K562 (cell line): ENCODE results near the gene NCOA3. TPM values are rescaled to one million over a fixed set of nuclear protein-coding genes. Genes with fewer than 3 reads are reported as not detected.

Source experiments
- ATAC-seq: fragments of 200-7000 bp; cut with Tn5 transposase; 3 replicates; pipeline ENCODE4 v1.9.1; 2020; ENCODE audit warnings: moderate library complexity
- BruUV-seq: library from RNA; stranded (reverse); fragments of 400-500 nt; replicated peaks from 2 replicates; lab custom pipeline; 2021; lab: Mats Ljungman, UMichigan
- CTCF ChIA-PET: fragments of 300-600 bp; formaldehyde crosslinking; extraction: SDS; loops from one replicate; lab custom pipeline; 2021; ENCODE audit warnings: low intra/inter-chr PET ratio; lab: Yijun Ruan, JAX
- POLR2A ChIA-PET: fragments of 300-600, 350-650 bp; sonication (Branson Sonifier 250); formaldehyde crosslinking; extraction: SDS; loops from one replicate; lab custom pipeline; 2021; ENCODE audit warnings: antibody characterized with exemption, inconsistent platforms; lab: Yijun Ruan, JAX
- DNase-seq, 4 experiments: peaks; one replicate each; pipeline versions ENCODE4 v3.0.0 to v3.0.0-alpha.2; 2011 to 2018; ENCODE audit warnings: low spot score in 3 of 4, mixed read lengths in 3 of 4; ENCODE audit errors: extremely low read depth in 1 of 4
- FAIRE-seq: peaks from 2 replicates; lab custom pipeline; 2011; peaks lifted over from hg19 to GRCh38; lab: Jason Lieb, UNC
- H2AFZ ChIP-seq: 2 replicates; pipeline ENCODE4 v1.6.0; 2011; ENCODE audit warnings: low read depth, low read length, control low read depth, inconsistent platforms
- H3K27ac ChIP-seq: fragments of 200-600 bp; 3 replicates; pipeline ENCODE4 v1.8.0; 2011; ENCODE audit warnings: low read depth, mild to moderate bottlenecking, control low read depth, inconsistent platforms, low read length, moderate library complexity, mixed read lengths; ENCODE audit errors: extremely low read depth
- H3K27me3 ChIP-seq, 2 experiments: fragments of 300-600 bp in 1 of 2; 2 replicates in 1 of 2; 3 replicates in 1 of 2; pipeline versions ENCODE4 v1.6.0 to v1.8.0; 2011; ENCODE audit warnings: inconsistent platforms in 2 of 2, low read length in 2 of 2, mild to moderate bottlenecking in 1 of 2, mixed read lengths in 1 of 2, moderate library complexity in 1 of 2; ENCODE audit not compliant: control insufficient read depth in 2 of 2, insufficient read depth in 2 of 2
- H3K36me3 ChIP-seq: fragments of 300-600 bp; 3 replicates; pipeline ENCODE4 v1.8.0; 2011; ENCODE audit warnings: mild to moderate bottlenecking, low read length, inconsistent platforms; ENCODE audit not compliant: control insufficient read depth, insufficient read depth
- H3K4me1 ChIP-seq, 2 experiments: fragments of 200-600 bp in 1 of 2; replicated peaks in 1 of 2; 2 replicates in 1 of 2; 3 replicates in 1 of 2; pipeline versions ENCODE4 v1.5.1 to v1.8.0; 2011; ENCODE audit warnings: inconsistent platforms in 2 of 2, low read length in 2 of 2, mild to moderate bottlenecking in 1 of 2, mixed read lengths in 1 of 2, moderate library complexity in 1 of 2; ENCODE audit not compliant: control insufficient read depth in 2 of 2, insufficient read depth in 2 of 2
- H3K4me2 ChIP-seq: 2 replicates; pipeline ENCODE4 v1.6.1; 2011; ENCODE audit warnings: low read length, control low read depth, inconsistent platforms, mixed read lengths; ENCODE audit not compliant: insufficient read depth
- H3K4me3 ChIP-seq: fragments of 200-600 bp; sonication (generic), shearing (Covaris generic); 2 replicates; pipeline ENCODE4 v1.5.1; 2016; ENCODE audit warnings: control low read depth, inconsistent platforms
- H3K79me2 ChIP-seq: fragments of 200-600 bp; 3 replicates; pipeline ENCODE4 v1.8.0; 2011; ENCODE audit warnings: low read length, inconsistent platforms; ENCODE audit not compliant: control insufficient read depth, insufficient read depth
- H3K9ac ChIP-seq, 2 experiments: 2 replicates each; pipeline versions ENCODE4 v1.6.0 to v1.6.1; 2011; ENCODE audit warnings: low read depth in 2 of 2, low read length in 2 of 2, control low read depth in 1 of 2, inconsistent platforms in 1 of 2, mild to moderate bottlenecking in 1 of 2, mixed read lengths in 1 of 2; ENCODE audit not compliant: insufficient read depth in 1 of 2
- H3K9me1 ChIP-seq: one replicate; pipeline ENCODE4 v1.6.0; 2011; ENCODE audit warnings: inconsistent platforms, mild to moderate bottlenecking, low read length, moderate library complexity; ENCODE audit not compliant: control insufficient read depth, insufficient read depth
- H3K9me3 ChIP-seq: replicated peaks from 2 replicates; pipeline ENCODE4 v1.5.1; 2011; ENCODE audit warnings: low read depth, low read length, inconsistent platforms; ENCODE audit not compliant: control insufficient read depth, insufficient read depth
- H4K20me1 ChIP-seq: replicated peaks from 2 replicates; pipeline ENCODE4 v1.6.1; 2011; ENCODE audit warnings: low read length, inconsistent platforms, mixed read lengths; ENCODE audit not compliant: control insufficient read depth, insufficient read depth
- MCM5 ChIP-seq: fragments of 450-650 bp; IDR thresholded peaks from 2 replicates; pipeline ENCODE4 v1.6.1; 2016; ENCODE audit warnings: low read depth
- POLR3A ChIP-seq: IDR thresholded peaks from 2 replicates; pipeline ENCODE4 v1.6.1; 2011; ENCODE audit warnings: borderline replicate concordance, mild to moderate bottlenecking, moderate library complexity; ENCODE audit not compliant: insufficient read length, insufficient read depth; ENCODE audit errors: extremely low read depth
- SP1 ChIP-seq: sonication (generic); formaldehyde crosslinking; IDR thresholded peaks from 2 replicates; pipeline ENCODE4 v1.8.1; 2022; ENCODE audit warnings: mild to moderate bottlenecking, missing genetic modification reagents
- ZNF23 ChIP-seq: fragments of 250-450 bp; sonication (Bioruptor Pico); IDR thresholded peaks from 2 replicates; pipeline ENCODE4 v1.4.0; 2020; ENCODE audit warnings: mild to moderate bottlenecking
- ZNF584 ChIP-seq: fragments of 200-800 bp; sonication (Bioruptor generic); IDR thresholded peaks from 2 replicates; pipeline ENCODE4 v1.6.1; 2016; ENCODE audit warnings: low read depth, mild to moderate bottlenecking, missing genetic modification characterization, missing compliant biosample characterization
- ZNF586 ChIP-seq: fragments of 450-650 bp; formaldehyde crosslinking; conservative IDR thresholded peaks from 2 replicates; pipeline ENCODE4 v1.4.0; 2020; ENCODE audit warnings: mild to moderate bottlenecking, moderate library complexity
- ZNF77 ChIP-seq: fragments of 250-450 bp; sonication (Bioruptor Pico); IDR thresholded peaks from 2 replicates; pipeline ENCODE4 v1.5.0; 2020
- in situ Hi-C: fragments of 300-500 bp; cut with MboI; formaldehyde crosslinking; loops from 4 replicates; pipeline ENCODE4 v1.15.0; 2018; ENCODE audit warnings: inconsistent platforms, mixed read lengths
- intact Hi-C: fragments of 100-400 bp; cut with micrococcal nuclease; formaldehyde crosslinking; loops from 2 replicates; pipeline ENCODE4 v1.14.2; 2022
- polyA plus RNA-seq, 8 experiments: library from polyadenylated mRNA; depleted of rRNA in 4 of 8; stranded (reverse) in 5 of 8; unstranded in 3 of 8; fragments of >200 nt; fragmentation: Nextera tagmentation in 2 of 8; fragmentation: Illumina TruSeq in 1 of 8; extraction: Ambion mirVana in 2 of 8; extraction: Trizol in 1 of 8; gene quantifications; 2 replicates each; pipeline versions ENCODE4 v1.2.1 to v1.2.3, GENCODE V29; 2011 to 2014; ENCODE audit warnings: inconsistent platforms in 1 of 8, missing spikeins in 1 of 8
- total RNA-seq, 7 experiments: library from RNA; depleted of rRNA in 6 of 7; stranded (reverse); fragments of >200 nt in 6 of 7; fragmentation: Illumina TruSeq in 2 of 7; extraction: Trizol in 2 of 7; gene quantifications; 2 replicates each; pipeline versions ENCODE4 v1.2.1 to v1.2.3, GENCODE V29; 2011 to 2021; ENCODE audit warnings: low replicate concordance in 1 of 7
- TF ChIP-seq, protein P1 (sequence below), 3 experiments: fragments of 200-800 bp in 1 of 3; fragments of 250-450 bp in 1 of 3; fragments of 450-650 bp in 1 of 3; sonication (Bioruptor Pico) in 1 of 3; sonication (Bioruptor generic) in 1 of 3; formaldehyde crosslinking in 1 of 3; IDR thresholded peaks; 2 replicates each; pipeline versions ENCODE4 v1.6.1 to v1.8.0; 2016 to 2022; ENCODE audit warnings: mild to moderate bottlenecking in 2 of 3, missing genetic modification characterization in 2 of 3, missing compliant biosample characterization in 1 of 3, moderate library complexity in 1 of 3
- TF ChIP-seq, protein P2 (sequence below): fragments of 450-650 bp; IDR thresholded peaks from 2 replicates; pipeline ENCODE4 v1.6.1; 2016; ENCODE audit warnings: low read depth

NCOA3 gene
- total and polyA plus RNA-seq, 9 of the 15 experiments (the other 6 are each of a cell fraction or from before 2014, with no cell fraction given), result 3.2 to 24.3 (median 14.4) TPM

GRCh38 chr20:47691625-47692024 lies 189.9 kb downstream of the NCOA3 start:
- H3K36me3 ChIP-seq, result no peaks in the 10 kb centered on the region
- no peaks in the 10 kb centered on the region for H3K9me1 ChIP-seq

More at GRCh38 chr20:47691625-47692024, 189.9 kb downstream of the NCOA3 start:
- FAIRE-seq, result no peak
- ChIA-PET CTCF (no interaction called here), POLR2A (no interaction called here)
- Histone ChIP-seq H3K4me3 (no peak overlapping the region), H3K4me2 (no peak overlapping the region), H4K20me1 (peaks cover 13% of the 10 kb centered on the region), H3K27ac (no peak overlapping the region), H3K9ac (no peak overlapping the region), H2AFZ (no peak overlapping the region), H3K79me2 (no peaks in the 10 kb centered on the region), H3K4me1 (no peaks in the 10 kb centered on the region; a peak in 1 of 5 replicates), H3K27me3 (peaks cover 27 to 53% of the 10 kb centered on the region in 2 experiments; a peak in 4 of 5 replicates), H3K9me3 (no peaks in the 10 kb centered on the region)
- in situ Hi-C loops (no loop called here), intact Hi-C loops (no loop called here)
- no peak for TF ChIP-seq ZNF584 (CRISPR knock-in tag)
- TF ChIP-seq, protein P1, sequence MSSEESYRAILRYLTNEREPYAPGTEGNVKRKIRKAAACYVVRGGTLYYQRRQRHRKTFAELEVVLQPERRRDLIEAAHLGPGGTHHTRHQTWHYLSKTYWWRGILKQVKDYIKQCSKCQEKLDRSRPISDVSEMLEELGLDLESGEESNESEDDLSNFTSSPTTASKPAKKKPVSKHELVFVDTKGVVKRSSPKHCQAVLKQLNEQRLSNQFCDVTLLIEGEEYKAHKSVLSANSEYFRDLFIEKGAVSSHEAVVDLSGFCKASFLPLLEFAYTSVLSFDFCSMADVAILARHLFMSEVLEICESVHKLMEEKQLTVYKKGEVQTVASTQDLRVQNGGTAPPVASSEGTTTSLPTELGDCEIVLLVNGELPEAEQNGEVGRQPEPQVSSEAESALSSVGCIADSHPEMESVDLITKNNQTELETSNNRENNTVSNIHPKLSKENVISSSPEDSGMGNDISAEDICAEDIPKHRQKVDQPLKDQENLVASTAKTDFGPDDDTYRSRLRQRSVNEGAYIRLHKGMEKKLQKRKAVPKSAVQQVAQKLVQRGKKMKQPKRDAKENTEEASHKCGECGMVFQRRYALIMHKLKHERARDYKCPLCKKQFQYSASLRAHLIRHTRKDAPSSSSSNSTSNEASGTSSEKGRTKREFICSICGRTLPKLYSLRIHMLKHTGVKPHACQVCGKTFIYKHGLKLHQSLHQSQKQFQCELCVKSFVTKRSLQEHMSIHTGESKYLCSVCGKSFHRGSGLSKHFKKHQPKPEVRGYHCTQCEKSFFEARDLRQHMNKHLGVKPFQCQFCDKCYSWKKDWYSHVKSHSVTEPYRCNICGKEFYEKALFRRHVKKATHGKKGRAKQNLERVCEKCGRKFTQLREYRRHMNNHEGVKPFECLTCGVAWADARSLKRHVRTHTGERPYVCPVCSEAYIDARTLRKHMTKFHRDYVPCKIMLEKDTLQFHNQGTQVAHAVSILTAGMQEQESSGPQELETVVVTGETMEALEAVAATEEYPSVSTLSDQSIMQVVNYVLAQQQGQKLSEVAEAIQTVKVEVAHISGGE (CRISPR knock-in tag; IDR thresholded peaks at IDR 0.05), result peak in 1 of 3 experiments; percentile 10; a peak in 1 of 6 replicates
- no peak for TF ChIP-seq ZNF77
- no peak for TF ChIP-seq ZNF586 (CRISPR knock-in tag)
- TF ChIP-seq MCM5, result no peak
- TF ChIP-seq, protein P2, sequence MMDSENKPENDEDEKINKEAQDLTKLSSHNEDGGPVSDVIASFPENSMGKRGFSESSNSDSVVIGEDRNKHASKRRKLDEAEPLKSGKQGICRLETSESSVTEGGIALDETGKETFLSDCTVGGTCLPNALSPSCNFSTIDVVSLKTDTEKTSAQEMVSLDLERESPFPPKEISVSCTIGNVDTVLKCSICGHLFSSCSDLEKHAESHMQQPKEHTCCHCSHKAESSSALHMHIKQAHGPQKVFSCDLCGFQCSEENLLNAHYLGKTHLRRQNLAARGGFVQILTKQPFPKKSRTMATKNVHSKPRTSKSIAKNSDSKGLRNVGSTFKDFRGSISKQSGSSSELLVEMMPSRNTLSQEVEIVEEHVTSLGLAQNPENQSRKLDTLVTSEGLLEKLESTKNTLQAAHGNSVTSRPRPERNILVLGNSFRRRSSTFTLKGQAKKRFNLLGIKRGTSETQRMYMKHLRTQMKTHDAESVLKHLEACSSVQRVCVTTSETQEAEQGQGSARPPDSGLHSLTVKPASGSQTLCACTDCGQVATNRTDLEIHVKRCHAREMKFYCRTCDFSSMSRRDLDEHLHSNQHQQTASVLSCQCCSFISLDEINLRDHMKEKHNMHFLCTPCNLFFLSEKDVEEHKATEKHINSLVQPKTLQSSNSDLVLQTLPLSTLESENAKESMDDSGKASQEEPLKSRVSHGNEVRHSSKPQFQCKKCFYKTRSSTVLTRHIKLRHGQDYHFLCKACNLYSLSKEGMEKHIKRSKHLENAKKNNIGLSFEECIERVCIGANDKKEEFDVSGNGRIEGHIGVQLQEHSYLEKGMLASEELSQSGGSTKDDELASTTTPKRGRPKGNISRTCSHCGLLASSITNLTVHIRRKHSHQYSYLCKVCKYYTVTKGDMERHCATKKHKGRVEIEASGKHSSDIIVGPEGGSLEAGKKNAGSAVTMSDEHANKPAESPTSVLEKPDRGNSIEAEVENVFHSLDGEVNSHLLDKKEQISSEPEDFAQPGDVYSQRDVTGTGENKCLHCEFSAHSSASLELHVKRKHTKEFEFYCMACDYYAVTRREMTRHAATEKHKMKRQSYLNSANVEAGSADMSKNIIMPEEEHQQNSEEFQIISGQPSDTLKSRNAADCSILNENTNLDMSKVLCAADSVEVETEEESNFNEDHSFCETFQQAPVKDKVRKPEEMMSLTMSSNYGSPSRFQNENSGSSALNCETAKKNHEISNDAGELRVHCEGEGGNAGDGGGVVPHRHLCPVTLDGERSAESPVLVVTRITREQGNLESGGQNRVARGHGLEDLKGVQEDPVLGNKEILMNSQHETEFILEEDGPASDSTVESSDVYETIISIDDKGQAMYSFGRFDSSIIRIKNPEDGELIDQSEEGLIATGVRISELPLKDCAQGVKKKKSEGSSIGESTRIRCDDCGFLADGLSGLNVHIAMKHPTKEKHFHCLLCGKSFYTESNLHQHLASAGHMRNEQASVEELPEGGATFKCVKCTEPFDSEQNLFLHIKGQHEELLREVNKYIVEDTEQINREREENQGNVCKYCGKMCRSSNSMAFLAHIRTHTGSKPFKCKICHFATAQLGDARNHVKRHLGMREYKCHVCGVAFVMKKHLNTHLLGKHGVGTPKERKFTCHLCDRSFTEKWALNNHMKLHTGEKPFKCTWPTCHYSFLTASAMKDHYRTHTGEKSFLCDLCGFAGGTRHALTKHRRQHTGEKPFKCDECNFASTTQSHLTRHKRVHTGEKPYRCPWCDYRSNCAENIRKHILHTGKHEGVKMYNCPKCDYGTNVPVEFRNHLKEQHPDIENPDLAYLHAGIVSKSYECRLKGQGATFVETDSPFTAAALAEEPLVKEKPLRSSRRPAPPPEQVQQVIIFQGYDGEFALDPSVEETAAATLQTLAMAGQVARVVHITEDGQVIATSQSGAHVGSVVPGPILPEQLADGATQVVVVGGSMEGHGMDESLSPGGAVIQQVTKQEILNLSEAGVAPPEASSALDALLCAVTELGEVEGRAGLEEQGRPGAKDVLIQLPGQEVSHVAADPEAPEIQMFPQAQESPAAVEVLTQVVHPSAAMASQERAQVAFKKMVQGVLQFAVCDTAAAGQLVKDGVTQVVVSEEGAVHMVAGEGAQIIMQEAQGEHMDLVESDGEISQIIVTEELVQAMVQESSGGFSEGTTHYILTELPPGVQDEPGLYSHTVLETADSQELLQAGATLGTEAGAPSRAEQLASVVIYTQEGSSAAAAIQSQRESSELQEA, result no peak
- TF ChIP-seq POLR3A, result no peak
- TF ChIP-seq SP1 (CRISPR knock-in tag), result no peak
- no peak for TF ChIP-seq ZNF23 (CRISPR knock-in tag)
- BruUV-seq, result no TSS peak
- no peak for ATAC-seq
- DNase-seq, result no peak
